HUES48 (cell line): ENCODE measurements around the gene CSNK1G1.
A peak's percentile ranks its signal among the peaks of the same experiment; 100 is the strongest.

Source experiments
- H3K27ac ChIP-seq: one replicate; pipeline ENCODE4 v1.7.0; 2013; ENCODE audit warnings: low read depth, low read length, inconsistent platforms
- H3K27me3 ChIP-seq: 2 replicates; pipeline ENCODE4 v1.6.1; 2013; ENCODE audit warnings: mild to moderate bottlenecking, low read length; ENCODE audit not compliant: control insufficient read depth, insufficient read depth
- H3K36me3 ChIP-seq: 2 replicates; pipeline ENCODE4 v1.6.1; 2013; ENCODE audit warnings: low read length; ENCODE audit not compliant: control insufficient read depth, insufficient read depth
- H3K4me1 ChIP-seq: 2 replicates; pipeline ENCODE4 v1.6.1; 2013; ENCODE audit warnings: mild to moderate bottlenecking, low read length; ENCODE audit not compliant: control insufficient read depth, insufficient read depth
- H3K4me3 ChIP-seq: 2 replicates; pipeline ENCODE4 v1.5.1; 2013; ENCODE audit warnings: mild to moderate bottlenecking, low read depth, low read length
- H3K9ac ChIP-seq: 2 replicates; pipeline ENCODE4 v1.6.1; 2013; ENCODE audit warnings: mild to moderate bottlenecking, low read depth, low read length, moderate library complexity
- H3K9me3 ChIP-seq: 2 replicates; pipeline ENCODE4 v1.6.1; 2013; ENCODE audit warnings: low read length; ENCODE audit not compliant: control insufficient read depth, insufficient read depth

The CSNK1G1 gene

GRCh38 chr15:64288999-64289398 is 67.0 kb downstream of the CSNK1G1 start:
- Histone ChIP-seq H3K4me3 (no peak overlapping the region), H3K27me3 (no peaks in the 10 kb centered on the region), H3K27ac (no peak overlapping the region), H3K4me1 (peaks cover 6% of the 10 kb centered on the region), H3K36me3 (no peaks in the 10 kb centered on the region), H3K9ac (no peak overlapping the region), H3K9me3 (no peaks in the 10 kb centered on the region)

GRCh38 chr15:64288577-64288976 is 67.4 kb downstream of the CSNK1G1 start:
- no peak overlapping the region for H3K9ac ChIP-seq
- peaks cover 6% of the 10 kb centered on the region for H3K4me1 ChIP-seq
- no peaks in the 10 kb centered on the region for H3K36me3 ChIP-seq
- no peaks in the 10 kb centered on the region for H3K9me3 ChIP-seq
- H3K27ac ChIP-seq = no peak overlapping the region
- H3K4me3 ChIP-seq = no peak overlapping the region
- no peaks in the 10 kb centered on the region for H3K27me3 ChIP-seq

- H3K9me3 ChIP-seq = no peaks in the 10 kb centered on the region
- no peak overlapping the region for H3K4me3 ChIP-seq
- no peaks in the 10 kb centered on the region for H3K27me3 ChIP-seq
- no peak overlapping the region for H3K9ac ChIP-seq
- no peaks in the 10 kb centered on the region for H3K36me3 ChIP-seq
- H3K27ac ChIP-seq = no peak overlapping the region
- peaks cover 6% of the 10 kb centered on the region for H3K4me1 ChIP-seq
These were observed 68.0 kb downstream of the CSNK1G1 start for GRCh38 chr15:64287953-64288352.

- no peaks in the 10 kb centered on the region for H3K36me3 ChIP-seq
- H3K27me3 ChIP-seq = no peaks in the 10 kb centered on the region
- H3K9me3 ChIP-seq = no peaks in the 10 kb centered on the region
- peaks cover 6% of the 10 kb centered on the region for H3K4me1 ChIP-seq
- H3K27ac ChIP-seq = no peak overlapping the region
- H3K9ac ChIP-seq = no peak overlapping the region
- H3K4me3 ChIP-seq = no peak overlapping the region
These were observed 69.5 kb downstream of the CSNK1G1 start for GRCh38 chr15:64286473-64286872.

- Histone ChIP-seq H3K36me3 (no peaks in the 10 kb centered on the region), H3K9ac (no peak overlapping the region)
These were observed 70.1 kb downstream of the CSNK1G1 start for GRCh38 chr15:64285871-64286270.

GRCh38 chr15:64285150-64285549 is 70.8 kb downstream of the CSNK1G1 start:
- peaks cover 6% of the 10 kb centered on the region for H3K4me1 ChIP-seq
- H3K36me3 ChIP-seq = no peaks in the 10 kb centered on the region
- no peak overlapping the region for H3K27ac ChIP-seq
- H3K9me3 ChIP-seq = no peaks in the 10 kb centered on the region
- H3K9ac ChIP-seq = no peak overlapping the region
- no peaks in the 10 kb centered on the region for H3K27me3 ChIP-seq
- no peak overlapping the region for H3K4me3 ChIP-seq

More at GRCh38 chr15:64285871-64286270, 70.1 kb downstream of the CSNK1G1 start:
- Histone ChIP-seq H3K4me3 (no peak overlapping the region), H3K27me3 (no peaks in the 10 kb centered on the region), H3K27ac (peak overlapping the region; percentile 55), H3K4me1 (peaks cover 6% of the 10 kb centered on the region), H3K9me3 (no peaks in the 10 kb centered on the region)

GRCh38 chr15:64284042-64284441 is 71.9 kb downstream of the CSNK1G1 start:
- no peak overlapping the region for H3K27ac ChIP-seq
- no peak overlapping the region for H3K4me3 ChIP-seq
- H3K9me3 ChIP-seq = no peaks in the 10 kb centered on the region
- no peaks in the 10 kb centered on the region for H3K36me3 ChIP-seq
- peaks cover 6% of the 10 kb centered on the region for H3K4me1 ChIP-seq
- no peaks in the 10 kb centered on the region for H3K27me3 ChIP-seq
- H3K9ac ChIP-seq = no peak overlapping the region

GRCh38 chr15:64282701-64283100 is 73.3 kb downstream of the CSNK1G1 start:
- Histone ChIP-seq H3K4me1 (peaks cover 6% of the 10 kb centered on the region; the same call in 1 of the 2 replicates), H3K9me3 (no peaks in the 10 kb centered on the region), H3K4me3 (no peak overlapping the region), H3K27ac (no peak overlapping the region), H3K27me3 (no peaks in the 10 kb centered on the region), H3K9ac (no peak overlapping the region), H3K36me3 (no peaks in the 10 kb centered on the region)

- H3K36me3 ChIP-seq = no peaks in the 10 kb centered on the region
- H3K9ac ChIP-seq = no peak overlapping the region
- H3K27me3 ChIP-seq = no peaks in the 10 kb centered on the region
- no peak overlapping the region for H3K4me3 ChIP-seq
- no peaks in the 10 kb centered on the region for H3K9me3 ChIP-seq
- no peak overlapping the region for H3K27ac ChIP-seq
- no peaks in the 10 kb centered on the region for H3K4me1 ChIP-seq
These were observed 76.8 kb downstream of the CSNK1G1 start for GRCh38 chr15:64279131-64279530.

GRCh38 chr15:64275934-64276333 is 80.0 kb downstream of the CSNK1G1 start:
- Histone ChIP-seq H3K9me3 (no peaks in the 10 kb centered on the region), H3K27ac (no peak overlapping the region), H3K4me3 (no peak overlapping the region), H3K36me3 (no peaks in the 10 kb centered on the region), H3K4me1 (no peaks in the 10 kb centered on the region), H3K27me3 (no peaks in the 10 kb centered on the region), H3K9ac (no peak overlapping the region)

GRCh38 chr15:64274341-64274950 is 81.5 kb downstream of the CSNK1G1 start:
- no peak overlapping the region for H3K9ac ChIP-seq
- no peaks in the 10 kb centered on the region for H3K4me1 ChIP-seq
- no peaks in the 10 kb centered on the region for H3K27me3 ChIP-seq
- H3K27ac ChIP-seq = no peak overlapping the region
- no peak overlapping the region for H3K4me3 ChIP-seq
- no peaks in the 10 kb centered on the region for H3K36me3 ChIP-seq
- H3K9me3 ChIP-seq = no peaks in the 10 kb centered on the region
